ENCODE data around the gene PIK3R6.

PIK3R6 gene

GRCh38 chr17:8894202-8894671 is 26.8 kb upstream of the PIK3R6 start:
- DNase-seq (ENCODE audit: low read depth in 2 of 2, low spot score in 1 of 2), result no peak

GRCh38 chr17:8893621-8894201 is 26.2 kb upstream of the PIK3R6 start:
- DNase-seq (ENCODE audit: low read depth in 2 of 2, low spot score in 1 of 2), result no peak

- no peak for DNase-seq (ENCODE audit: low read depth in 2 of 2, low spot score in 1 of 2)
Measured at GRCh38 chr17:8893059-8893458, 25.6 kb upstream of the PIK3R6 start.

GRCh38 chr17:8892338-8892690 is 24.8 kb upstream of the PIK3R6 start:
- DNase-seq (ENCODE audit: low read depth in 2 of 2, low spot score in 1 of 2), result no peak

GRCh38 chr17:8890671-8891070 is 23.2 kb upstream of the PIK3R6 start:
- DNase-seq (ENCODE audit: low read depth in 2 of 2, low spot score in 1 of 2), result no peak

GRCh38 chr17:8889458-8890210 is 22.2 kb upstream of the PIK3R6 start:
- no peak for DNase-seq (ENCODE audit: low read depth in 2 of 2, low spot score in 1 of 2)

- no peak for DNase-seq (ENCODE audit: low read depth in 2 of 2, low spot score in 1 of 2)
Measured at GRCh38 chr17:8888704-8889302, 21.3 kb upstream of the PIK3R6 start.

- DNase-seq (ENCODE audit: low read depth in 2 of 2, low spot score in 1 of 2), result no peak
Measured at GRCh38 chr17:8887834-8888703, 20.6 kb upstream of the PIK3R6 start.

GRCh38 chr17:8887301-8887700 is 19.8 kb upstream of the PIK3R6 start:
- no peak for DNase-seq (ENCODE audit: low read depth in 2 of 2, low spot score in 1 of 2)

GRCh38 chr17:8885967-8886684 is 18.7 kb upstream of the PIK3R6 start:
- no peak for DNase-seq (ENCODE audit: low read depth in 2 of 2, low spot score in 1 of 2)

GRCh38 chr17:8885163-8885966 is 17.9 kb upstream of the PIK3R6 start:
- DNase-seq (ENCODE audit: low read depth in 2 of 2, low spot score in 1 of 2), result peak in 1 of 2 donors; percentile 53

GRCh38 chr17:8884336-8884990 is 17.0 kb upstream of the PIK3R6 start:
- no peak for DNase-seq (ENCODE audit: low read depth in 2 of 2, low spot score in 1 of 2)

GRCh38 chr17:8883353-8883752 is 15.9 kb upstream of the PIK3R6 start:
- DNase-seq (ENCODE audit: low read depth in 2 of 2, low spot score in 1 of 2), result no peak

GRCh38 chr17:8881606-8882005 is 14.1 kb upstream of the PIK3R6 start:
- DNase-seq (ENCODE audit: low read depth in 2 of 2, low spot score in 1 of 2), result no peak

- DNase-seq (ENCODE audit: low read depth in 2 of 2, low spot score in 1 of 2), result no peak
Measured at GRCh38 chr17:8880466-8880865, 13.0 kb upstream of the PIK3R6 start.

GRCh38 chr17:8879410-8879809 is 11.9 kb upstream of the PIK3R6 start:
- no peak for DNase-seq (ENCODE audit: low read depth in 2 of 2, low spot score in 1 of 2)

- no peak for DNase-seq (ENCODE audit: low read depth in 2 of 2, low spot score in 1 of 2)
Measured at GRCh38 chr17:8877984-8878383, 10.5 kb upstream of the PIK3R6 start.

GRCh38 chr17:8875957-8876356 is 8.5 kb upstream of the PIK3R6 start:
- DNase-seq (ENCODE audit: low read depth in 2 of 2, low spot score in 1 of 2), result no peak

GRCh38 chr17:8875436-8875835 is 8.0 kb upstream of the PIK3R6 start:
- DNase-seq (ENCODE audit: low read depth in 2 of 2, low spot score in 1 of 2), result no peak

Data from stimulated activated CD8-positive, alpha-beta memory T cell treated with anti-CD3 and anti-CD28 coated beads, Interleukin-4, amount 100 ng/mL, for 1 hour (primary cell).